ENCODE results near the gene ADRM1.

Gene ADRM1

DNA sequence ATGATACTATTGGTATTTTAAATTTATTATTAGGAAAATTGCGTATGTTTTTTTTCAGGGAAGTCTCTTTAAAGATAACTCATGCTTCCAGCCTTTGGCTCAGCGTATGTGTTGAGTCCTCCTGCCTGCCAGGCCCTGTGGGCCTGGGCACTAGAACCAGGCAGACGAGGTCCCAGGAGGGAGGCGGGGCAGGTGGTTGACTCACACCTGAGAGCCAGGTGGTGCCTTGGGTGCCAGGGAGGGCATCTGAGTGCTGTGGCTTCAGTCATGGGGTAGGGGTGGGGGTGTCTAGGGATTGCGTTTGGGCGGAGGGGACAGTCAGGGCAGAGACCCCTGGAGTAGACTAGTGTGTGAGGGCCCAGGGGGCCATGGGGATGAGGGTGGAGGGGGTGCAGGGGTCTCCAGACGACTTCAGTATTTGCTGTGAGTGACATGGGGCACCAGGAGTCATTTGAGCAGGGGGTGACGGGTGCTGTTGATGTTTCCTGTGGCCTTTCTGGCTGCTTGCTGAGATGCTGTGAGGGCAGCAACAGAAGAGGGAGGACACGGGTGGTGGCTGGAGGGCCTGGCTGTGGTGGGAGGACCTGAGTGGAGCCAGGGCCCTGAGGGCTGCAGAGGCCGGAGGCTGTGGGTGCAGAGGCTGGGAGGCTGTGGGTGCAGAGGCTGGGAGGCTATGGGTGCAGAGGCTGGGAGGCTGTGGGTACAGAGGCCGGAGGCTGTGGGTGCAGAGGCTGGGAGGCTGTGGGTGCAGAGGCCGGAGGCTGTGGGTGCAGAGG lies 14.8 kb upstream of the ADRM1 start:
- CTCF ChIA-PET: no interaction called here
- DNase-seq (ENCODE audit: extremely low spot score): no peak
- POLR2A ChIA-PET: no interaction called here
- TF ChIP-seq, protein P1, sequence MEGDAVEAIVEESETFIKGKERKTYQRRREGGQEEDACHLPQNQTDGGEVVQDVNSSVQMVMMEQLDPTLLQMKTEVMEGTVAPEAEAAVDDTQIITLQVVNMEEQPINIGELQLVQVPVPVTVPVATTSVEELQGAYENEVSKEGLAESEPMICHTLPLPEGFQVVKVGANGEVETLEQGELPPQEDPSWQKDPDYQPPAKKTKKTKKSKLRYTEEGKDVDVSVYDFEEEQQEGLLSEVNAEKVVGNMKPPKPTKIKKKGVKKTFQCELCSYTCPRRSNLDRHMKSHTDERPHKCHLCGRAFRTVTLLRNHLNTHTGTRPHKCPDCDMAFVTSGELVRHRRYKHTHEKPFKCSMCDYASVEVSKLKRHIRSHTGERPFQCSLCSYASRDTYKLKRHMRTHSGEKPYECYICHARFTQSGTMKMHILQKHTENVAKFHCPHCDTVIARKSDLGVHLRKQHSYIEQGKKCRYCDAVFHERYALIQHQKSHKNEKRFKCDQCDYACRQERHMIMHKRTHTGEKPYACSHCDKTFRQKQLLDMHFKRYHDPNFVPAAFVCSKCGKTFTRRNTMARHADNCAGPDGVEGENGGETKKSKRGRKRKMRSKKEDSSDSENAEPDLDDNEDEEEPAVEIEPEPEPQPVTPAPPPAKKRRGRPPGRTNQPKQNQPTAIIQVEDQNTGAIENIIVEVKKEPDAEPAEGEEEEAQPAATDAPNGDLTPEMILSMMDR (IDR thresholded peaks at IDR 0.05; ENCODE audit: control extremely low read depth, extremely low read depth, low read depth, missing control alignments): no peak

DNA sequence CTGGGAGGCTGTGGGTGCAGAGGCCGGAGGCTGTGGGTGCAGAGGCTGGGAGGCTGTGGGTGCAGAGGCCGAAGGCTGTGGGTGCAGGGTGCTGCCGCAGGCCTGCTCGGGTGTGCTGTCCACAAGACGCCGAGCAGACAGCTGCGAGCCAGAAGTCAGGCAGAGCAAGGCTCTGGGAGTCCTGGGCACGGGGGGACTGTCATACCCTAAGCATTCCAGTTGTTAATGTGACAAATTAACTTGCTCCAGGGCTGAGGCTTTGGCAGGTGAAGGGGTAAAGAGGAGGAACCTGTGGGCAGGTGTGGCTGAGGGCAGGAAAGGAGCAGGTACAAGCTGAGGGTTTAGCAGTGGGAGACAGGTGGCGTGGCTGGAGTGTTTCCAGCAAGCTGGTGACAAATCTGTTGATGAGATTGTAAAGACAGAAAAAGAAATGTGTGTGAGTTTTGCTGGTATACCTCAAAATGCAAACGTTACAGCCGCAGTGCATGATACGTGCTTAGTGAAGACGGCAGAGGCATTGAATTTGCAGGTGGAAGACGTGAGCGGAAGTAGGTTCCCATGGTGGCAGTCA lies 14.2 kb upstream of the ADRM1 start:
- ChIA-PET POLR2A (no interaction called here), CTCF (no interaction called here)
- TF ChIP-seq, protein P1 (IDR thresholded peaks at IDR 0.05; ENCODE audit: control extremely low read depth, extremely low read depth, low read depth, missing control alignments): no peak
- DNase-seq (ENCODE audit: extremely low spot score): no peak

DNA sequence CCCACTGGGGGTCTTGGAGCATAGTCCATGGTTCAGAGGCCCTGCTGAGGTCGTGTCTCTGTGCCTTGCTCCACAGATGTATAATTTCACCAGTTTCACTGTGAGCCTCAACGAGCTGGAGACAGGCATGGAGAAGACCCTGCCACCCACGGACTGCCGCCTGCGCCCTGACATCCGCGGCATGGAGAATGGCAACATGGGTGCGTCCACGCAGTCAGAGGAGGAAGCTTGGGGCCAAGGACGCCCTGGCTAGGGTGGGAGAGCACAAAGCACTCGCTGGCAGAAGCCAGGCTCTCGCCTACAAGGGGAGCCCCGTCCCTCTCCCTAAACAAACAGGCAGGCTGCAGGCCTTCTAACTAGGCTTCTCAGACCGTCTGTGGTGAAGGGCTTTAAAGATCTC lies 13.7 kb upstream of the ADRM1 start:
- TF ChIP-seq, protein P1 (IDR thresholded peaks at IDR 0.05; ENCODE audit: control extremely low read depth, extremely low read depth, low read depth, missing control alignments): no peak
- ChIA-PET POLR2A (no interaction called here), CTCF (no interaction called here)
- no peak for DNase-seq (ENCODE audit: extremely low spot score)

DNA sequence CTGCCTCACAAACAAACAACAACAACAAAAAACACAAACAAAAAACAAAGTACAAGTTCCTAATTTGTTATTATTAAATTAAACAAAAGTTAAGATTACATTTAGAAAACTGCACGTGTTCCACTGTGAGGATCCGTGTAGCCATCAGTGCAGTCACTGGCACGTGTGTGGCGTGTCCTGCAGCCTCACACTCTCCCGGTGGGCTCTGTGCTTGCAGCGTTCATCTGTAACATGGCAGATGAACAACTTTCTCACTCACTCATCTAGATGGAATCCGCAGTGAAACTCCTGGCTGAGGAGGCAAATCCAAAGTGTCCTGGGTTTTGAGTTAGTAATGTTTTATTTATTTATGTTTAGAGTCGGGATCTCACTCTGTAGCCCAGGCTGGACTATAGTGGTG lies 12.9 kb upstream of the ADRM1 start:
- no peak for DNase-seq (ENCODE audit: extremely low spot score)
- ChIA-PET POLR2A (no interaction called here), CTCF (interaction anchor here (3.4 kb wide), 1 partner anchor 10 kb away, joined by 14 read pairs; no protein-coding TSS in a partner anchor)
- TF ChIP-seq, protein P1 (IDR thresholded peaks at IDR 0.05; ENCODE audit: control extremely low read depth, extremely low read depth, low read depth, missing control alignments): no peak

DNA sequence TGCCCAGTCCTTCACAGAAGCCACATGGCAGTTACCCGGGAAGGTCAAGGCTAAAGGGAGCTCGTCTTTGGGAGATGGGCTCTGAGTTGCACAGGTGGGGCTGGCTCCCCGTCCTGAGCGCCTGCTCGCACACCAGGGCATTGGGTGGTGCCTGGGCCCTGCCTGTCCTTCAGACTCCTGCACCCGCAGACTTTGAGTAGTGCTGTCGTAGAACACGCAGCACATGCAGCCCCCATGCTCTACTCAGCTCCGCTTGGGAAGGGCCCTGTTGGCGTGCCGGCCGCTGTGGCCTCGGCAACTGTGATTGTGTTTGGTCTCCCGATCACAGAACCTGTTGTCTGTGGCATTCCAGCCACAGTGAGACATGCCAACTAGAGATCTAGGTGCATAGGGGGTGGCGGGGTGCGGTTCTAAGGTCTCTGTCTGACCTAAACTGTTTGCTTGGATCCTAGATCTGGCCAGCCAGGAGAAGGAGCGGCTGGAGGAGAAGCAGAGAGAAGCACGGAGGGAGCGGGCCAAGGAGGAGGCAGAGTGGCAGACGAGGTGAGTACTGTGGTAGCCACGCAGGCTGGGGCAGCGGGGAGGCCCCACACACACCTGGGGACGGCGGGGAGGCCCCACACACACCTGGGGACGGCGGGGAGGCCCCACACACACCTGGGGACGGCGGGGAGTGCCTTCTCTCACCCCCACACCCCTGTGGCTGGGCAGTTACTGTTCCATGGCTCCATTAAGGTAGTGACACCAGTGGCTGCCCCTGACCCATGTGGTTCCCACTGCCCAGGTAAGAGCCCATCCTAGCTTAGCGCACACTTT lies 11.3 kb upstream of the ADRM1 start:
- ChIA-PET CTCF (interaction anchor here (3.4 kb wide), 1 partner anchor 9 kb away, joined by 14 read pairs; no protein-coding TSS in a partner anchor), POLR2A (no interaction called here)
- DNase-seq (ENCODE audit: extremely low spot score): no peak
- TF ChIP-seq, protein P1 (IDR thresholded peaks at IDR 0.05; ENCODE audit: control extremely low read depth, extremely low read depth, low read depth, missing control alignments): no peak

DNA sequence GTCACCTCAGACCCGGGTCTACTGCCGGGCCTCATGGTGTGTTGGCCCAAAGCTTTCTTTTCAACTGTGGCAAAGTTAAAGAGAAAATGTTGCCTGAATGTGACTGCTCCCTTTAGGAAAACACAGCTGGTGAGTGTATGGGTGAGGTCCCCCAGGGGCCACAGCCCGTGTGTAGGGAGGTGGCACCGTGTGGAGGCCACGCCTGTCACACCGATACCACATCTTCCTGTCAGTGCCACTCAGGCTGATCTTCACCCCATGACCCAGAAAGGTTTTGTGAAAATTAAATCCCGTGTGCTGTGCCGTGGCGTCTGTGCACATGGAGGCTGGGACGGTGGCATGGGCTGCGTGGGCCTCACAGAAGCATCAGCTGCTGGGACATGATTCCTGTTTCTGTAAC lies 10.7 kb upstream of the ADRM1 start:
- POLR2A ChIA-PET: no interaction called here
- no peak for DNase-seq (ENCODE audit: extremely low spot score)
- TF ChIP-seq, protein P1 (IDR thresholded peaks at IDR 0.05; ENCODE audit: control extremely low read depth, extremely low read depth, low read depth, missing control alignments): no peak
- CTCF ChIA-PET: interaction anchor here (3.4 kb wide), 1 partner anchor 8 kb away, joined by 14 read pairs; no protein-coding TSS in a partner anchor
